ENCODE data around the gene TSHZ2.
"Not testable (repeated sequence)": the region's sequence is repeated elsewhere in the genome, so short reads cannot be mapped to it uniquely, and the experiment has no call there.

TSHZ2 gene

DNA sequence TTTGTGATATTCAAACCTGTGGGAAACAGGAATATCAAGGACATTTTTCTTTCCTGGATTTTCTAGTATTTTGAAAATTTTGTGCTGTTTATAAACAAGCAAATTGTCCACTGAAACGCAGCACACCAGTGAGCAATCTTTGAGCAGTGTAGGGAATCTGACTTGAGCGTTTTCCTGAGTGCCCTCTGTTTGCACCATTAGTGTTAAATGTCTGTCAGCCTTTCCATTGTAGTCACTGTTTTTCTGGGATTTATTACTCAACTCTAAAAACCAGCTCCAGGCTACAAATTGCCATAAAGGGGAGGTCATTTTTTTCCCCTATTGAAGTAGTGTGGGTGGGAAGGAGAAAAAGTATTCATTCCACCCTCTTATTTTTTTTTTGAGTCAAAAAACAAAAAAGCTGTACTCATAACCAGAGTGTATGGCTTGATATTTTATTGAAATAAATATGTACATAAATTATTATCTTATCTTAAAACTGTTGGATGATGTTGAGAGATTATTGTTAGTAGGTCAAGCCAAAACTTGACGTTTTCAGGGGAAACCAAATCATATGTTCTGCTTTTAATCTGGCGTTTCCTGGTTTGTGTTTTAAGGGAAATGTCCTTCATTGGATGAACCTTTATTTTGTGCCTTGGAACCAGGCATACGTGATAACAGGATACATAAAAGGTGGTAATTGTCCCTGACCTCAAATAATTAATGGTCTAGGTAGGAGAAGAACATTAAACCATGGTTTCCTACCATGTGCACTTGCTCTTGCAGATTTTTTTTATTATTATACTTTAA lies 51.8 kb downstream of the TSHZ2 start:
- H3K4me3 ChIP-seq (ENCODE audit: low read depth, low read length): no peak overlapping the region
- no peak for TF ChIP-seq CTCF (IDR thresholded peaks at IDR 0.05; ENCODE audit: low read depth, low read length, missing control alignments)
- no peak for DNase-seq (ENCODE audit: low read depth)

DNA sequence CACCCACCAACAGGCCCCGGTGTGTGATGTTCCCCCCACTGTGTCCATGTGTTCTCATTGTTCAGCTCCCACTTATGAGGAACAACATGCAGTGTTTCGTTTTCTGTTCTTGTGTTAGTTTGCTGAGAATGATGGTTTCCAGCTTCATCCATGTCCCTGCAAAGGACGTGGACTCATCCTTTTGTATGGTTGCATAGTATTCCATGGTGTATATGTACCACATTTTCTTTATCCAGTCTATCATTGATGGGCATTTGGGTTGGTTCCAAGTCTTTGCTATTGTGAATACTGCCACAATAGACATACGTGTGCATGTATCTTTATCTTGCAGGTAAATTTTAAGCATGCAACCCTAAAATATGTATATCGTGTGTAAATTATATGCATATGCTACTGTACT lies 52.5 kb downstream of the TSHZ2 start:
- not testable (repeated sequence) for DNase-seq (ENCODE audit: low read depth); H3K4me3 ChIP-seq (ENCODE audit: low read depth, low read length)

DNA sequence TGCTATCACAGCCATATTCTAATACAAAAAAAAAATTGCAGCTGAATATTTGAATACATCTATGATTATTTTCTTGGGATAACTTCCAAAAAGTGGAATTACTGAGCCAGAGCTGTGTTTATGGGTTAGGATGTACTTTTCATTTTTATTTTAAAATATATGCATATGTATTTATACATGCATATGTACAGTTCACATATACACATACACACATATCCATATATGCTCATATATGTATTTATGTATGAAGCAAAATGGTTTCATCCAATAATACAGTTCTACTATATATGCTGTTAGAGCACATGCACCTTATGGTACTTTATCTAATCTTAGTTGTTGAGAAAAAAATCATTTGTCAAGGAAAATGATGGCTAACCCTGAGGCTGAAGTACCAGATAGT lies 54.9 kb downstream of the TSHZ2 start:
- TF ChIP-seq CTCF (IDR thresholded peaks at IDR 0.05; ENCODE audit: low read depth, low read length, missing control alignments): no peak
- H3K4me3 ChIP-seq (ENCODE audit: low read depth, low read length): no peak overlapping the region
- DNase-seq (ENCODE audit: low read depth): no peak

DNA sequence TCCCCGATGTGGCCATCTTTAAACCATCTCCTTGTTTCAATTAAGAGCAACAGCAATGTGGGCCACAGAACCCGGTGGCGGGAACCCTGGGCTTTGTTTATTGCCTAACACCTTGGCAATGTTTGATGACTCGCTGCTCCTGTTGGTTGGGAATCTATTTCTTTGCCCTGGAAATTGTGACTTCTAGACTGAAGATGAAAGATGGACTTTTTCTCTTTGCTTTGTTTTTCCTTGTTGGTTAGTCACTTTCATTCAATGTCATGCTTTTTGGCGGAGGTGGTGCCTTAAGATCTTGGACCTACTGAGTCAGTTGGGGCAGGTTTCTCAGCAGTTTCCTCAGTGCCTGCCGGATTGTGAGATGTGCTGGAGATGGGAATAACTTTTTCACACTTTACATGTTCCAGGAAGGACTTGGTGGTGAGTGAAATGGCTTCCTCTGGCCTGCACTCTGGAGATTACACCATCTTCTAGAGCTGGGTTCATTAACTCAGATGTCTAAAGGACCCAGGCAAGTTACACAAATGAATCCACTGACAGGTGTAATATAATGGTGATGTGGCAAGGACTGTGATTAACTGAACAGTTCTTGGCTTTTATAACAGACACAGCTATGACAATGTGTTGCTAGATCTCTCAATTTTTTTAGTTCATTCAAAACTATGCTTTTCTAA lies 56.3 kb downstream of the TSHZ2 start:
- no peak for DNase-seq (ENCODE audit: low read depth)
- TF ChIP-seq CTCF (IDR thresholded peaks at IDR 0.05; ENCODE audit: low read depth, low read length, missing control alignments): no peak
- no peak overlapping the region for H3K4me3 ChIP-seq (ENCODE audit: low read depth, low read length)

DNA sequence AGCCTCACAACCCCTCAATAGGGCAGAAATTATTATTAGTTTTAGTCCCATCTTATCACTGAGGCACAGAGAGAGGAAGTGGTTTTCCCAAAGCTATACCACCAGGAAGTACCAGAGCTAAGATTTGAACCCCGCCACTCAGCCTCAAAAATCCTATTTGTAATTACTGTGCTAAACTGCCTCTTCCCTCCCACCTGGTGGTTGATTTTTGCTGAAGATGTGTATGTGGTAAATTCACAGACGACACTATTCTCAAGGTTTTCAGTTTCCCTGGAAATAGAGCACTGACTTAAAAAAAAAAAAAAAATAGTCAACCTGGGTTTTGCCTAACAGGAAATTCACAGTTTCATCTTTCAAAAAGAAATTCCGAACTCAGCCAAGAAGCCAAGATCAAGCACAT lies 57.9 kb downstream of the TSHZ2 start:
- no peak for TF ChIP-seq CTCF (IDR thresholded peaks at IDR 0.05; ENCODE audit: low read depth, low read length, missing control alignments)
- no peak for DNase-seq (ENCODE audit: low read depth)
- no peak overlapping the region for H3K4me3 ChIP-seq (ENCODE audit: low read depth, low read length)

- no peak for DNase-seq (ENCODE audit: low read depth)
- TF ChIP-seq CTCF (IDR thresholded peaks at IDR 0.05; ENCODE audit: low read depth, low read length, missing control alignments): no peak
- H3K4me3 ChIP-seq (ENCODE audit: low read depth, low read length): no peak overlapping the region
Observed at GRCh38 chr20:53032046-53032445, 59.9 kb downstream of the TSHZ2 start.

DNA sequence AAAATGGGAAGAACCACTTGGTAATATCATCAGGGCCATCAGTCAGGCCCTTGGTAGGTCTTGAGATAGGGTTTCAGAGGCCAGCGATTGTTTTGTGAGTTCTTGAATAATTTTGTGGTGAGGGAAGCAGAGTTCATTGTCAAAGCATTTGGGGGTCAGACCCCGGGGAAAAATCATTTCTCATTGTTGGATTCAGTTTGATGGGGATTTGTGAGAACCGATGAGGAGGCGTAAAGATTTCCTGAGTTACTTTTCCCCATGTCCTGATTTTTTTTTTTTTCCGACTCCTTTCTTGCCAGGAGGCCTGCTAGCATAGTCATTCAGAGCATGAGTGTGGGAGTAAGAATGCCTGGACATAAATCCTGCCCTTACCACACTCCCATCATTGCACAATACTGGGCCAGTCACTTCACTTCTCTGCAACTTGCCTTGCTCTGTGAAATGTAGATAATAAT lies 60.3 kb downstream of the TSHZ2 start:
- TF ChIP-seq CTCF (IDR thresholded peaks at IDR 0.05; ENCODE audit: low read depth, low read length, missing control alignments): no peak
- H3K4me3 ChIP-seq (ENCODE audit: low read depth, low read length): no peak overlapping the region
- DNase-seq (ENCODE audit: low read depth): no peak

All from GM12864 (cell line).